ENCODE data around the gene FBXO33. TPM values are rescaled to one million over a fixed set of nuclear protein-coding genes. Genes with fewer than 3 reads are reported as not detected.

FBXO33 gene
- total RNA-seq, 4 donors from 2014 or later, result 9.1 to 21.9 (median 12.8) TPM

GRCh38 chr14:39431416-39432178, 636 bp downstream of the FBXO33 start:
- peak overlapping the region; percentile 96 to 97 (median 97) for H3K27ac ChIP-seq (replicated peaks in 1 of 4)
- H3K36me3 ChIP-seq, result no peaks in the 10 kb centered on the region
- no peaks in the 10 kb centered on the region for H3K9me3 ChIP-seq
- peak overlapping the region; percentile 76 to 92 (median 91) for H3K4me3 ChIP-seq
- 0% methylated on average over 6 of the region's 81 CpGs for WGBS
- H3K27me3 ChIP-seq, result no peaks in the 10 kb centered on the region
- H3K4me1 ChIP-seq, result peaks cover 30 to 52% (median 52%) of the 10 kb centered on the region in 4 donors
- no peak for TF ChIP-seq EP300 (IDR thresholded peaks at IDR 0.05)
- TF ChIP-seq, protein P1, sequence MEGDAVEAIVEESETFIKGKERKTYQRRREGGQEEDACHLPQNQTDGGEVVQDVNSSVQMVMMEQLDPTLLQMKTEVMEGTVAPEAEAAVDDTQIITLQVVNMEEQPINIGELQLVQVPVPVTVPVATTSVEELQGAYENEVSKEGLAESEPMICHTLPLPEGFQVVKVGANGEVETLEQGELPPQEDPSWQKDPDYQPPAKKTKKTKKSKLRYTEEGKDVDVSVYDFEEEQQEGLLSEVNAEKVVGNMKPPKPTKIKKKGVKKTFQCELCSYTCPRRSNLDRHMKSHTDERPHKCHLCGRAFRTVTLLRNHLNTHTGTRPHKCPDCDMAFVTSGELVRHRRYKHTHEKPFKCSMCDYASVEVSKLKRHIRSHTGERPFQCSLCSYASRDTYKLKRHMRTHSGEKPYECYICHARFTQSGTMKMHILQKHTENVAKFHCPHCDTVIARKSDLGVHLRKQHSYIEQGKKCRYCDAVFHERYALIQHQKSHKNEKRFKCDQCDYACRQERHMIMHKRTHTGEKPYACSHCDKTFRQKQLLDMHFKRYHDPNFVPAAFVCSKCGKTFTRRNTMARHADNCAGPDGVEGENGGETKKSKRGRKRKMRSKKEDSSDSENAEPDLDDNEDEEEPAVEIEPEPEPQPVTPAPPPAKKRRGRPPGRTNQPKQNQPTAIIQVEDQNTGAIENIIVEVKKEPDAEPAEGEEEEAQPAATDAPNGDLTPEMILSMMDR (IDR thresholded peaks at IDR 0.05), result no peak
- TF ChIP-seq POLR2AphosphoS5 (IDR thresholded peaks at IDR 0.05), result peak; percentile 31 to 42
- TF ChIP-seq POLR2A (IDR thresholded peaks at IDR 0.05; ENCODE audit: low read depth), result no peak
- intact Hi-C loops (cut with DNase I), result loop anchor here (5.0 kb wide), 2 partner anchors 259 to 324 kb away; partner anchors contain the start of gene TRAPPC6B
- no peak for DNase-seq (ENCODE audit: extremely low spot score)

- H3K9me3 ChIP-seq, result no peaks in the 10 kb centered on the region
- intact Hi-C loops (cut with DNase I), result loop anchor here (5.0 kb wide), 2 partner anchors 259 to 324 kb away; partner anchors contain the start of gene TRAPPC6B
- WGBS, result 3% methylated on average over 16 of the region's 19 CpGs
- no peak for DNase-seq (ENCODE audit: extremely low spot score)
- TF ChIP-seq POLR2AphosphoS5 (IDR thresholded peaks at IDR 0.05), result no peak
- TF ChIP-seq EP300 (IDR thresholded peaks at IDR 0.05), result no peak
- no peak for TF ChIP-seq POLR2A (IDR thresholded peaks at IDR 0.05; ENCODE audit: low read depth)
- TF ChIP-seq, protein P1 (IDR thresholded peaks at IDR 0.05), result no peak
- no peaks in the 10 kb centered on the region for H3K27me3 ChIP-seq
- H3K27ac ChIP-seq (replicated peaks in 1 of 4), result peak overlapping the region; percentile 96 to 97 (median 97)
- H3K36me3 ChIP-seq, result no peaks in the 10 kb centered on the region
- peaks cover 35 to 59% (median 58%) of the 10 kb centered on the region in 4 donors for H3K4me1 ChIP-seq
- peak overlapping the region; percentile 76 to 92 (median 91) for H3K4me3 ChIP-seq
Measured at GRCh38 chr14:39430762-39431415, 1.3 kb downstream of the FBXO33 start.

- DNase-seq (ENCODE audit: extremely low spot score), result no peak
- H3K4me3 ChIP-seq, result no peak overlapping the region
- intact Hi-C loops (cut with DNase I), result loop anchor here (5.0 kb wide), 1 partner anchor 161 kb away; no protein-coding TSS in a partner anchor
Measured at GRCh38 chr14:39428118-39428517, 4.1 kb downstream of the FBXO33 start.

DNA sequence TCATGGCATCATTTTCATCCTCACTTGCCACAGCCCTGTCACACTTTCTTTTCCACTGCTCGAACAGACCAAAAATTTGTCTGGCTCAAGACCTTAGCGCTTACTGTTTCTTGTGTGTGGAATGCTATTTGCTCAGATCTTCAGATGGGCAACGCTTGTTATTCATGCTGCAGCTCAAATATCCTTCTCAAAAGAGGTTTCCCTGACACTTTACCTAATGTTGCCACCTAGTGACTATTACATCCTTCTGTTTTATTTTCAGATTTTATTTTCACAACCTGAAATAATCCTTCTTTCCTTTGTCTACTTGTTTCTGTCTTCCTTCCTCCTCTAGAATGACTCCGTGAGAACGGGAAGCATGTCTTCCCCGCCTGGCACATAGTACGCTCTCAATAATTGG, 5.6 kb downstream of the FBXO33 start:
- Histone ChIP-seq H3K27me3 (no peaks in the 10 kb centered on the region), H3K9me3 (no peaks in the 10 kb centered on the region), H3K27ac (replicated peaks in 1 of 4) (no peak overlapping the region), H3K36me3 (no peaks in the 10 kb centered on the region), H3K4me3 (no peak overlapping the region), H3K4me1 (peaks cover 42 to 69% (median 61%) of the 10 kb centered on the region in 4 donors)
- TF ChIP-seq, protein P1 (IDR thresholded peaks at IDR 0.05), result peak in 1 of 3 experiments; percentile 28
- no peak for TF ChIP-seq POLR2A (IDR thresholded peaks at IDR 0.05; ENCODE audit: low read depth)
- WGBS, result 56% methylated on average over 7 of the region's 7 CpGs
- intact Hi-C loops (cut with DNase I), result loop anchor here (5.0 kb wide), 1 partner anchor 159 kb away; no protein-coding TSS in a partner anchor
- no peak for DNase-seq (ENCODE audit: extremely low spot score)

More at GRCh38 chr14:39428118-39428517, 4.1 kb downstream of the FBXO33 start:
- Histone ChIP-seq H3K27ac (replicated peaks in 1 of 4) (no peak overlapping the region), H3K27me3 (no peaks in the 10 kb centered on the region), H3K36me3 (no peaks in the 10 kb centered on the region), H3K9me3 (no peaks in the 10 kb centered on the region), H3K4me1 (peaks cover 36 to 62% (median 53%) of the 10 kb centered on the region in 4 donors)
- TF ChIP-seq EP300 (IDR thresholded peaks at IDR 0.05) (no peak), POLR2A (IDR thresholded peaks at IDR 0.05; ENCODE audit: low read depth) (no peak), POLR2AphosphoS5 (IDR thresholded peaks at IDR 0.05) (no peak)
- TF ChIP-seq, protein P1 (IDR thresholded peaks at IDR 0.05), result no peak
- WGBS, result 95% methylated on average over 8 of the region's 8 CpGs
